H1 (cell line): Measurements from ENCODE around the gene JUN. TPM values are rescaled to one million over a fixed set of nuclear protein-coding genes. Genes with fewer than 3 reads are reported as not detected.

Source experiments
- CTCF ChIA-PET: fragments of 300-600 bp; sonication (Branson Sonifier 250); formaldehyde crosslinking; loops from one replicate; lab custom pipeline; 2021; ENCODE audit not compliant: partially characterized antibody; lab: Charles Lee
- POLR2A ChIA-PET: fragments of 300-600 bp; sonication (Branson Sonifier 250); formaldehyde crosslinking; loops from one replicate; lab custom pipeline; 2021; ENCODE audit warnings: inconsistent platforms; ENCODE audit not compliant: partially characterized antibody; lab: Charles Lee
- DNase-seq, 2 experiments: peaks; one replicate each; pipeline versions ENCODE4 v3.0.0 to v3.0.0-alpha.2; 2010 to 2022; ENCODE audit warnings: low spot score in 2 of 2, low read depth in 1 of 2, mixed read lengths in 1 of 2
- FAIRE-seq: peaks from 2 replicates; lab custom pipeline; 2011; peaks lifted over from hg19 to GRCh38; lab: Jason Lieb, UNC
- H2AFZ ChIP-seq: 2 replicates; pipeline ENCODE4 v1.8.1; 2012; ENCODE audit warnings: low read length, inconsistent platforms
- H2AK5ac ChIP-seq: 2 replicates; pipeline ENCODE4 v1.6.1; 2013; ENCODE audit warnings: low read depth, low read length
- H2BK120ac ChIP-seq: replicated peaks from 2 replicates; pipeline ENCODE3; 2013; ENCODE audit warnings: low read depth, low read length, inconsistent platforms
- H2BK12ac ChIP-seq: 2 replicates; pipeline ENCODE4 v1.6.1; 2013; ENCODE audit warnings: low read depth, low read length
- H2BK15ac ChIP-seq: 2 replicates; pipeline ENCODE4 v1.6.1; 2013; ENCODE audit warnings: low read length
- H2BK20ac ChIP-seq: 2 replicates; pipeline ENCODE4 v1.6.1; 2013; ENCODE audit warnings: low read length
- H2BK5ac ChIP-seq: 2 replicates; pipeline ENCODE4 v1.6.1; 2013; ENCODE audit warnings: low read depth, low read length
- H3K14ac ChIP-seq: 2 replicates; pipeline ENCODE4 v1.6.1; 2013; ENCODE audit warnings: inconsistent platforms; ENCODE audit not compliant: insufficient read length
- H3K18ac ChIP-seq: 2 replicates; pipeline ENCODE4 v1.6.1; 2013; ENCODE audit warnings: low read length; ENCODE audit errors: extremely low read depth
- H3K23ac ChIP-seq: 2 replicates; pipeline ENCODE4 v1.6.1; 2013; ENCODE audit warnings: inconsistent platforms; ENCODE audit not compliant: insufficient read length
- H3K23me2 ChIP-seq: 2 replicates; pipeline ENCODE4 v1.6.1; 2013; ENCODE audit warnings: low read depth, low read length
- H3K27ac ChIP-seq: 2 replicates; pipeline ENCODE4 v1.6.1; 2011; ENCODE audit warnings: low read depth, low read length, inconsistent platforms
- H3K27me3 ChIP-seq, 4 experiments: replicated peaks in 1 of 4; 1 replicate in 1 of 4; 2 replicates in 3 of 4; pipeline versions ENCODE4 v1.6.1 to v1.8.1; 2011 to 2013; ENCODE audit warnings: low read length in 3 of 4, mild to moderate bottlenecking in 3 of 4, inconsistent platforms in 2 of 4, mixed read lengths in 2 of 4, moderate library complexity in 1 of 4; ENCODE audit not compliant: control insufficient read depth in 3 of 4, insufficient read depth in 3 of 4; ENCODE audit errors: extremely low read depth in 1 of 4
- H3K36me3 ChIP-seq, 4 experiments: 2 replicates each; pipeline versions ENCODE4 v1.6.1 to v1.8.1; 2011 to 2013; ENCODE audit warnings: mild to moderate bottlenecking in 4 of 4, low read length in 3 of 4, moderate library complexity in 2 of 4, control low read depth in 1 of 4, inconsistent platforms in 1 of 4; ENCODE audit not compliant: insufficient read depth in 4 of 4, control insufficient read depth in 2 of 4
- H3K4ac ChIP-seq: replicated peaks from 2 replicates; pipeline ENCODE3; 2013; ENCODE audit warnings: low read length, low read depth, mixed read lengths, inconsistent platforms; ENCODE audit not compliant: insufficient read length
- H3K4me1 ChIP-seq, 4 experiments: replicated peaks in 1 of 4; 1 replicate in 1 of 4; 2 replicates in 3 of 4; pipeline versions ENCODE4 v1.6.1 to v1.8.1; 2011 to 2013; ENCODE audit warnings: low read length in 3 of 4, inconsistent platforms in 2 of 4, mixed read lengths in 1 of 4; ENCODE audit not compliant: insufficient read depth in 4 of 4, control insufficient read depth in 3 of 4
- H3K4me2 ChIP-seq, 2 experiments: 2 replicates each; pipeline versions ENCODE4 v1.6.1 to v1.8.1; 2011 to 2013; ENCODE audit warnings: low read depth in 2 of 2, low read length in 2 of 2, control low read depth in 1 of 2, inconsistent platforms in 1 of 2, mild to moderate bottlenecking in 1 of 2; ENCODE audit not compliant: insufficient read depth in 1 of 2
- H3K4me3 ChIP-seq, 4 experiments: fragments of 200-600, 300-600 bp in 1 of 4; sonication (generic), shearing (Covaris generic), sonication (Bioruptor Twin) in 1 of 4; 2 replicates each; pipeline versions ENCODE4 v1.5.1 to v1.8.1; 2011 to 2016; ENCODE audit warnings: low read length in 4 of 4, low read depth in 3 of 4, control low read depth in 2 of 4, inconsistent platforms in 2 of 4, mild to moderate bottlenecking in 2 of 4, mixed read lengths in 1 of 4, moderate library complexity in 1 of 4; ENCODE audit not compliant: insufficient read depth in 2 of 4; ENCODE audit errors: extremely low read depth in 1 of 4
- H3K56ac ChIP-seq: replicated peaks from 2 replicates; pipeline ENCODE3; 2013; ENCODE audit warnings: low read depth, mild to moderate bottlenecking, mixed read lengths, low read length, inconsistent platforms; ENCODE audit not compliant: insufficient read length
- H3K79me1 ChIP-seq: 2 replicates; pipeline ENCODE4 v1.6.1; 2013; ENCODE audit warnings: low read depth, low read length, control low read depth
- H3K79me2 ChIP-seq, 2 experiments: 2 replicates each; pipeline versions ENCODE4 v1.6.1 to v1.8.1; 2012 to 2013; ENCODE audit warnings: low read length in 2 of 2, mild to moderate bottlenecking in 2 of 2, inconsistent platforms in 1 of 2; ENCODE audit not compliant: insufficient read depth in 2 of 2, control insufficient read depth in 1 of 2
- H3K9ac ChIP-seq, 4 experiments: replicated peaks in 1 of 4; 1 replicate in 1 of 4; 2 replicates in 3 of 4; pipeline versions ENCODE4 v1.6.1 to v1.8.1; 2011 to 2013; ENCODE audit warnings: low read depth in 3 of 4, low read length in 3 of 4, control low read depth in 2 of 4, mild to moderate bottlenecking in 2 of 4, moderate library complexity in 2 of 4, inconsistent platforms in 1 of 4; ENCODE audit errors: extremely low read depth in 1 of 4
- H3K9me3 ChIP-seq, 2 experiments: 2 replicates each; pipeline versions ENCODE4 v1.6.1 to v1.8.1; 2012 to 2013; ENCODE audit warnings: mild to moderate bottlenecking in 2 of 2, moderate library complexity in 2 of 2, control low read depth in 1 of 2, inconsistent platforms in 1 of 2, low read depth in 1 of 2, low read length in 1 of 2, mixed read lengths in 1 of 2; ENCODE audit not compliant: insufficient read depth in 2 of 2
- H4K20me1 ChIP-seq, 2 experiments: replicated peaks in 1 of 2; 2 replicates each; pipeline versions ENCODE3 to v1.8.1; 2011 to 2013; ENCODE audit warnings: inconsistent platforms in 2 of 2, low read length in 2 of 2, mild to moderate bottlenecking in 1 of 2; ENCODE audit not compliant: insufficient read depth in 2 of 2, control insufficient read depth in 1 of 2
- H4K5ac ChIP-seq: 2 replicates; pipeline ENCODE4 v1.6.1; 2013; ENCODE audit warnings: low read length, low read depth, mixed read lengths, inconsistent platforms; ENCODE audit not compliant: insufficient read length
- H4K8ac ChIP-seq: 2 replicates; pipeline ENCODE4 v1.8.0; 2013; ENCODE audit warnings: mild to moderate bottlenecking, moderate library complexity, low read length, inconsistent platforms; ENCODE audit not compliant: insufficient read depth; ENCODE audit errors: extremely low read depth
- H4K91ac ChIP-seq: replicated peaks from 2 replicates; pipeline ENCODE3; 2013; ENCODE audit warnings: low read length, mixed read lengths, inconsistent platforms; ENCODE audit not compliant: insufficient read length
- ATF3 ChIP-seq: IDR thresholded peaks from 2 replicates; pipeline ENCODE4 v1.6.1; 2011; ENCODE audit warnings: low read depth, mild to moderate bottlenecking, low read length; ENCODE audit not compliant: insufficient read depth
- BACH1 ChIP-seq: IDR thresholded peaks from 2 replicates; pipeline ENCODE4 v1.6.1; 2012; ENCODE audit warnings: low read length, improper control_type of control experiment
- BCL11A ChIP-seq, 2 experiments: IDR thresholded peaks; one replicate each; pipeline ENCODE4 v1.6.1; 2011; ENCODE audit warnings: low read depth in 2 of 2, low read length in 2 of 2, mild to moderate bottlenecking in 2 of 2
- CBX5 ChIP-seq: fragments of 300-800, 300-1000 bp; sonication (generic); IDR thresholded peaks from 2 replicates; pipeline ENCODE4 v1.7.1; 2016; ENCODE audit warnings: antibody characterized with exemption, low read length, low read depth
- GABPA ChIP-seq: IDR thresholded peaks from 2 replicates; pipeline ENCODE4 v1.6.1; 2011; ENCODE audit warnings: mild to moderate bottlenecking, low read length, moderate library complexity, borderline replicate concordance; ENCODE audit not compliant: insufficient read depth
- HDAC6 ChIP-seq: IDR thresholded peaks from one replicate; pipeline ENCODE4 v1.7.1; 2012; ENCODE audit warnings: low read depth, mild to moderate bottlenecking, inconsistent platforms, low read length, moderate library complexity
- PHF8 ChIP-seq: fragments of 200-600 bp; sonication (generic); conservative IDR thresholded peaks from 2 replicates; pipeline ENCODE4 v1.7.1; 2012; ENCODE audit warnings: low read depth, mild to moderate bottlenecking, inconsistent platforms, low read length, moderate library complexity
- WGBS, 2 experiments: shearing (Covaris generic) in 1 of 2; methylation state at CpG; one replicate each; pipeline versions ENCODE4 v1.1.6 to v1.1.7; 2013 to 2015; ENCODE audit warnings: low lambda C conversion rate in 2 of 2, mixed read lengths in 2 of 2, inconsistent platforms in 1 of 2, low coverage in 1 of 2, missing lambda C conversion rate in 1 of 2; ENCODE audit not compliant: insufficient replicate concordance in 2 of 2, insufficient coverage in 1 of 2, insufficient read length in 1 of 2; ENCODE audit errors: extremely low coverage in 1 of 2, missing lambda C conversion rate in 1 of 2; 5-methylcytosine and 5-hydroxymethylcytosine counted together
- polyA plus RNA-seq, 7 experiments: library from polyadenylated mRNA; depleted of rRNA in 3 of 7; stranded (reverse) in 5 of 7; unstranded in 2 of 7; fragments of >200 nt in 5 of 7; fragments of 200-250 nt in 2 of 7; gene quantifications; 1 replicate in 5 of 7; 2 replicates in 1 of 7; 4 replicates in 1 of 7; pipeline versions ENCODE4 v1.2.1 to v1.2.3, GENCODE V29; 2011 to 2013; ENCODE audit warnings: missing spikeins in 2 of 7, mixed read lengths in 2 of 7
- total RNA-seq: library from RNA; stranded (reverse); fragmentation: NEBNext Ultra II Directional; extraction: Animal tissue kit (Norgen Biotek cat#: 25700); gene quantifications from 2 replicates; pipeline ENCODE4 v1.2.1, GENCODE V29; 2021

Gene JUN
- total and polyA plus RNA-seq, 2 of the 8 experiments (the other 6 are each of a cell fraction or from before 2014, with no cell fraction given), result 4.4 to 10.9 TPM

GRCh38 chr1:58809325-58810010 is 25.6 kb upstream of the JUN start:
- no peak for FAIRE-seq
- no peak overlapping the region for H3K9ac ChIP-seq

More at GRCh38 chr1:58809325-58810010, 25.6 kb upstream of the JUN start:
- H2BK15ac ChIP-seq, result no peak overlapping the region
- no peaks in the 10 kb centered on the region for H4K20me1 ChIP-seq
- H3K27me3 ChIP-seq, result peaks cover 0 to 8% (median 7%) of the 10 kb centered on the region in 4 experiments; a peak in 5 of 7 replicates
- ChIA-PET POLR2A (interaction anchor here (0.6 kb wide), 1 partner anchor 18 kb away, joined by 3 read pairs; no protein-coding TSS in a partner anchor), CTCF (interaction anchor here (0.7 to 3.7 kb wide), 3 partner anchors 24 to 539 kb away, joined by 3 to 9 read pairs (median 7); no protein-coding TSS in a partner anchor)
- TF ChIP-seq CBX5, result no peak
- no peak for TF ChIP-seq PHF8
- no peak for TF ChIP-seq BCL11A (IDR thresholded peaks at IDR 0.05; ENCODE audit: low read depth in 2 of 2, low read length in 2 of 2)
- TF ChIP-seq ATF3, result no peak
- TF ChIP-seq HDAC6, result no peak
- TF ChIP-seq BACH1, result no peak
- TF ChIP-seq GABPA, result no peak
- H2AFZ ChIP-seq, result no peak overlapping the region
- H3K27ac ChIP-seq, result no peak overlapping the region
- no peak for DNase-seq
- H2BK12ac ChIP-seq, result no peak overlapping the region
- H3K4me1 ChIP-seq, result peaks cover 4 to 8% (median 4%) of the 10 kb centered on the region in 4 experiments; a peak in 5 of 7 replicates
- no peak overlapping the region for H3K4ac ChIP-seq
- no peak overlapping the region for H3K56ac ChIP-seq
- H2BK20ac ChIP-seq, result no peak overlapping the region
- H3K18ac ChIP-seq, result no peak overlapping the region
- H2BK120ac ChIP-seq, result no peak overlapping the region
- H3K36me3 ChIP-seq, result no peaks in the 10 kb centered on the region
- no peak overlapping the region for H4K91ac ChIP-seq
- H2BK5ac ChIP-seq, result no peak overlapping the region
- H3K4me3 ChIP-seq, result no peak overlapping the region
- H4K5ac ChIP-seq, result no peak overlapping the region
- no peak overlapping the region for H4K8ac ChIP-seq
- no peak overlapping the region for H3K23ac ChIP-seq
- no peaks in the 10 kb centered on the region for H3K79me2 ChIP-seq
- no peaks in the 10 kb centered on the region; the same call in 1 of the 2 replicates for H3K23me2 ChIP-seq
- H3K79me1 ChIP-seq, result no peaks in the 10 kb centered on the region
- H3K14ac ChIP-seq, result no peak overlapping the region
- H3K4me2 ChIP-seq, result no peak overlapping the region
- no peaks in the 10 kb centered on the region for H3K9me3 ChIP-seq
- no peak overlapping the region for H2AK5ac ChIP-seq
- 90% methylated on average over 9 of the region's 9 CpGs; no CpG with 5 or more reads in 1 of the 2 experiments for WGBS, 2 experiments
